ENCODE measurements around the gene PTPRO. TPM values are rescaled to one million over a fixed set of nuclear protein-coding genes. Genes with fewer than 3 reads are reported as not detected.

PTPRO gene
- total RNA-seq, 2 donors from 2014 or later = 26.1 to 28.3 TPM

DNA sequence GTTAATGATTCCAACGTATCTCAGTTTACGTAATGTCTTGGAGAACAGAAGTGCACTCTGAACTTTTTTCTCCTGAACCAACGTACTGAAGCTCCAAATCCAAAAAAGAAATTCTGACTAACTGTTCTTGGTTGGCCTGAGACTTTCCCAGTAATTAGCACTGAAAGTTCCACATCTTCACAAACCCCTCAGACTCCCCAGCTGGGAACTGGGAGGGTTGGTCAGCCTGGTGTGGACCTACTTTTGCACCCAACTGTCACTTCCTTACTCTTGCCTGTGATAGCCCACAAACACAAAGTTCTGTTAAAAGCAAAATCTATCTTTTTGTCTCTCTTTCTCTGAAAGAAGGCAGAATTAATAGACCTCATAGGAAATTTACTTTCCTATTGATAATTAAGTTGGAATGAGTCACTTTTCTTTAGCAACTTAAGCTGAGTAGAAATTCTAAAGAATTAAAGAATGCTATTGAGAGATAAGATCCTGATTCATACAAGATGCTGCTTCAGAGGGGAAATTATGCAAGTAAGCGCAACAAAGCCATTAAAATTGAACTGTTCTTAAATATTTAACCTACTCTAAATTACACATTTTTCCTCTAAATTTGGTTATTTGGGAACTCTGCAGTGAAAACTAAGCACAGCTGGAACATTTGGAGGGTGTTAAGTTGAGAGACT, 311.8 kb downstream of the PTPRO start:
- Histone ChIP-seq H3K4me1 (no peaks in the 10 kb centered on the region), H3K36me3 (no peaks in the 10 kb centered on the region), H3K27me3 (no peaks in the 10 kb centered on the region), H3K9ac (ENCODE audit: low read depth in 2 of 2, low read length in 2 of 2) (no peak overlapping the region), H3K27ac (no peak overlapping the region), H3K9me3 (no peaks in the 10 kb centered on the region), H3K4me3 (no peak overlapping the region)
- DNase-seq = no peak
- TF ChIP-seq, protein P1, sequence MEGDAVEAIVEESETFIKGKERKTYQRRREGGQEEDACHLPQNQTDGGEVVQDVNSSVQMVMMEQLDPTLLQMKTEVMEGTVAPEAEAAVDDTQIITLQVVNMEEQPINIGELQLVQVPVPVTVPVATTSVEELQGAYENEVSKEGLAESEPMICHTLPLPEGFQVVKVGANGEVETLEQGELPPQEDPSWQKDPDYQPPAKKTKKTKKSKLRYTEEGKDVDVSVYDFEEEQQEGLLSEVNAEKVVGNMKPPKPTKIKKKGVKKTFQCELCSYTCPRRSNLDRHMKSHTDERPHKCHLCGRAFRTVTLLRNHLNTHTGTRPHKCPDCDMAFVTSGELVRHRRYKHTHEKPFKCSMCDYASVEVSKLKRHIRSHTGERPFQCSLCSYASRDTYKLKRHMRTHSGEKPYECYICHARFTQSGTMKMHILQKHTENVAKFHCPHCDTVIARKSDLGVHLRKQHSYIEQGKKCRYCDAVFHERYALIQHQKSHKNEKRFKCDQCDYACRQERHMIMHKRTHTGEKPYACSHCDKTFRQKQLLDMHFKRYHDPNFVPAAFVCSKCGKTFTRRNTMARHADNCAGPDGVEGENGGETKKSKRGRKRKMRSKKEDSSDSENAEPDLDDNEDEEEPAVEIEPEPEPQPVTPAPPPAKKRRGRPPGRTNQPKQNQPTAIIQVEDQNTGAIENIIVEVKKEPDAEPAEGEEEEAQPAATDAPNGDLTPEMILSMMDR (IDR thresholded peaks at IDR 0.05) = no peak
- intact Hi-C loops (cut with DNase I) = no loop called here

DNA sequence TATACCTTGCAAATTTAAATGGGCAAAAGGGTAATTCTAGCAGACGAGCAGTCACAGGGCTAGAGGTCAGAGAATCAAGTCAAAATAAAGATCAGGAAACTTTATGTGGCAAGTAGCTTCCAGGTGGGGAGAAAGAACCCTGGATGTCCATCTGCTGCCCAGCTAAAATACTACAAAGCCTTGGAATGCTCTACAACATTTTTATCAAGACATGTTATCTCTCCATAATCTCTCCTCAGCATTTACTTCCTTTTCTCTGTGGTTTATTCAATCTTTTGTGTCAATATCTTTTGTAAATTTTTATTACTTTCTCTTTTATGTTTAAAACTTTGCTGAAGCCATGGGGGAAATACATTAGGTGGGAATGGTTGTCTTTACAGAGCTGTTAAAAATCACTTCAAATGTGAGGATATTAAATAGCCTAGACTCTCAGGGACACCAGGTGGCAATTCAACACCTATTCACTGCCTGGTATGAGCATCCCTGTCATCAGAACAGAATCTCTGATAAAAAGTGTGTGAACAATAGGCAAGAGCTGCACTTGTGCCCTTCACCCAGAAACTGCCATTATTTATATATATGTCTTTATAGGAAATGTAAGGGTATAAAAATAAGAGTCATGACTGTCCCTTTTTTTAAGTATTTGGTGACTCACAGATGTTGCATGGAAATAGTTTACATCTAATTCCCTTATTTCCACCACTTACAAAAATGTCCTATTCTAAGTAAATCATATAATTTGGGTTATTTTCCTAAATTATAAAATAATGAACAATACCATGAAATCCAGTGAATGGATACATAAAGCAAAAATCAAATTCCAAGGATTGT, 314.0 kb downstream of the PTPRO start:
- H3K9ac ChIP-seq (ENCODE audit: low read depth in 2 of 2, low read length in 2 of 2) = no peak overlapping the region
- no peaks in the 10 kb centered on the region for H3K4me1 ChIP-seq
- H3K36me3 ChIP-seq = peaks cover 5% of the 10 kb centered on the region
- no peaks in the 10 kb centered on the region for H3K27me3 ChIP-seq
- H3K27ac ChIP-seq = no peak overlapping the region
- no peak for DNase-seq
- H3K4me3 ChIP-seq = no peak overlapping the region
- TF ChIP-seq, protein P1 (IDR thresholded peaks at IDR 0.05) = no peak
- intact Hi-C loops (cut with DNase I) = no loop called here
- H3K9me3 ChIP-seq = no peaks in the 10 kb centered on the region

DNA sequence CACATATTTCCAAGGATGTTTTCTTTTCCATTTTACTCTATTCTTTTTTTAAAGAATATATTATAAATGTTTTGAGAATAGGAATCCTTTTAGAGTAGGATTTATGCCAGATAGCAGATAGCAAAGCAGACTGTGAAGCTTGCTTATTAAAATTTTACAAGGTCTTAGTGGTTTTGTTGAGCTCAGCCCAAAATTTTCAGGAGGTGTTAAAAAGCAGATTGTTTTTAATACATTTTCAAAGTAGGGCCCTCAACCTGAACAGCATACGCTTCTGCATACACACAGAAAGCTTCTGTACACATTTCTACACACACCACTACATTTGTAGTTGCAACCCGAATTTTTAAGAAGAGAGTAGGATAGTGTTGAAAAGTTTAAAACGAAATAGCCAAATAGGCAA, 315.9 kb downstream of the PTPRO start:
- Histone ChIP-seq H3K27me3 (no peaks in the 10 kb centered on the region), H3K27ac (no peak overlapping the region), H3K9ac (ENCODE audit: low read depth in 2 of 2, low read length in 2 of 2) (no peak overlapping the region), H3K4me3 (no peak overlapping the region), H3K9me3 (no peaks in the 10 kb centered on the region), H3K4me1 (no peaks in the 10 kb centered on the region), H3K36me3 (peaks cover 5% of the 10 kb centered on the region)
- TF ChIP-seq, protein P1 (IDR thresholded peaks at IDR 0.05) = no peak
- intact Hi-C loops (cut with DNase I) = no loop called here
- DNase-seq = no peak

DNA sequence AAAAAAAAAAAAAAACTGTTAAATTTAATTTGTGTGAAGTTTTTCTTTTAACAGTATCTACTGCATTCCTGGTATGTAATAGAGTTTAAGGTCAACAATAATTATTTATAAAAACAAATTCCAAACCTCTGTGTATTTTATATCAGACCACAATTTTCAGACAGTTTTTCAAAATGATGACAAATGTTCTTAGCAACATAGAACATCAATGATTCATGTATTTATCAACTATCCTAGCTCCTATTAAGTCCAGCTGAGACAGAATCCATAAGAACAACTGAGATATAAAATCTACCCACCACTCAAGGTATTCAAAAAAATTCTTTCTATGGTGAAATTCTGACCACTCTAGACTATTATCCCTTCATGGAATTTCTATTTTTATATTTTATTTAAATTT, 322.4 kb downstream of the PTPRO start:
- Histone ChIP-seq H3K4me3 (no peak overlapping the region), H3K4me1 (no peaks in the 10 kb centered on the region), H3K9ac (ENCODE audit: low read depth in 2 of 2, low read length in 2 of 2) (no peak overlapping the region), H3K27ac (no peak overlapping the region), H3K27me3 (no peaks in the 10 kb centered on the region), H3K36me3 (peaks cover 5% of the 10 kb centered on the region), H3K9me3 (no peaks in the 10 kb centered on the region)
- TF ChIP-seq, protein P1 (IDR thresholded peaks at IDR 0.05) = no peak
- intact Hi-C loops (cut with DNase I) = no loop called here
- DNase-seq = no peak

DNA sequence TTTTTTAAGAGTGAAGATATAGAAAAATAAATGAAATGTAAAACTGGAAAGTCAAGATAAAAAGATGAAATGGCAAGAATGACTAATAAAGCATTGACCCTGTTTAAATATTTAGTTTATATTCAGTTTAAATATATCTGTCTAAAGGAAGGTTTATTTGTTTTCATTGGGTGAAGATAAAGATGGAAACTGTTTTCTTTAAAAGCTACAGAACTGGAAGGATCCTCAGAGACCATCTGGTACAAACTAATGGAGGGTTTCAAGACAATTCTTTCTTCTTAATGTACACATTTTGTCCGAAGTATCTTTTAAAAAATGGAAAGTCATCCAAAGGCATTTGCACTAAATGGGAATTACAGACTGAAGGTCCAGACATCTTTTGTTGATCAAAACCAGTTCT, 324.3 kb downstream of the PTPRO start:
- H3K36me3 ChIP-seq = no peaks in the 10 kb centered on the region
- no peaks in the 10 kb centered on the region for H3K27me3 ChIP-seq
- H3K9me3 ChIP-seq = no peaks in the 10 kb centered on the region
- H3K9ac ChIP-seq (ENCODE audit: low read depth in 2 of 2, low read length in 2 of 2) = no peak overlapping the region
- H3K27ac ChIP-seq = no peak overlapping the region
- intact Hi-C loops (cut with DNase I) = no loop called here
- TF ChIP-seq, protein P1 (IDR thresholded peaks at IDR 0.05) = no peak
- DNase-seq = no peak
- H3K4me1 ChIP-seq = no peaks in the 10 kb centered on the region
- H3K4me3 ChIP-seq = no peak overlapping the region

Other genes with a start within 250 kb of the PTPRO start
- 1 to 10 TPM in 1 of 2 donors, under 1 TPM in 1; 0.84 to 5.3 TPM for gene RERG, start 101.1 kb upstream of the PTPRO start, total RNA-seq